ENCODE results near the gene FAM180B.
"Not testable (repeated sequence)": the region's sequence is repeated elsewhere in the genome, so short reads cannot be mapped to it uniquely, and the experiment has no call there.

The FAM180B gene

DNA sequence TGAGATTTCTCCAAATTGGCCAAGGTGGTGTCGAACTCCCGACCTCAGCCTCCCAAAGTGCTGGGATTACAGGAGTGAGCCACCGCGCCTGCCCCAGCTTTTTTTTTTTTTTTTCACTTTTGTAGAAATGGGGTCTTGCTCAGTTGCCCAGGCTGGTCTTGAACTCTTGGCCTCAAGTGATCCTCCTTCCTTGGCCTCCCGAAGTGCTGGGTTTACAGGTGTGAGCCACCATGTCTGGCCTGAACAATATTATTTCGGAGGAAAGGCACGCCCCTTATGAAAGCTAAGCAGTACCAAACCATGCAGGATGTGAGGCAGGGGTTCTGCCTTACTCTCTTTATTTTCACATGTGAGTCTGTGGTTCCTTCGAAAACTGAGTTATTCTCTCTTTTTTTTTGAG, 39.8 kb downstream of the FAM180B start:
- in situ Hi-C loops (cut with MboI; ENCODE audit: low pct_unique_long_range_greater_than_20kb, low sequenced_read_pairs, unreplicated experiment), result no loop called here
- DNase-seq (ENCODE audit: low spot score), result no peak
- TF ChIP-seq, protein P1, sequence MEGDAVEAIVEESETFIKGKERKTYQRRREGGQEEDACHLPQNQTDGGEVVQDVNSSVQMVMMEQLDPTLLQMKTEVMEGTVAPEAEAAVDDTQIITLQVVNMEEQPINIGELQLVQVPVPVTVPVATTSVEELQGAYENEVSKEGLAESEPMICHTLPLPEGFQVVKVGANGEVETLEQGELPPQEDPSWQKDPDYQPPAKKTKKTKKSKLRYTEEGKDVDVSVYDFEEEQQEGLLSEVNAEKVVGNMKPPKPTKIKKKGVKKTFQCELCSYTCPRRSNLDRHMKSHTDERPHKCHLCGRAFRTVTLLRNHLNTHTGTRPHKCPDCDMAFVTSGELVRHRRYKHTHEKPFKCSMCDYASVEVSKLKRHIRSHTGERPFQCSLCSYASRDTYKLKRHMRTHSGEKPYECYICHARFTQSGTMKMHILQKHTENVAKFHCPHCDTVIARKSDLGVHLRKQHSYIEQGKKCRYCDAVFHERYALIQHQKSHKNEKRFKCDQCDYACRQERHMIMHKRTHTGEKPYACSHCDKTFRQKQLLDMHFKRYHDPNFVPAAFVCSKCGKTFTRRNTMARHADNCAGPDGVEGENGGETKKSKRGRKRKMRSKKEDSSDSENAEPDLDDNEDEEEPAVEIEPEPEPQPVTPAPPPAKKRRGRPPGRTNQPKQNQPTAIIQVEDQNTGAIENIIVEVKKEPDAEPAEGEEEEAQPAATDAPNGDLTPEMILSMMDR (IDR thresholded peaks at IDR 0.05; ENCODE audit: extremely low read depth, insufficient read depth, missing control alignments), result no peak

DNA sequence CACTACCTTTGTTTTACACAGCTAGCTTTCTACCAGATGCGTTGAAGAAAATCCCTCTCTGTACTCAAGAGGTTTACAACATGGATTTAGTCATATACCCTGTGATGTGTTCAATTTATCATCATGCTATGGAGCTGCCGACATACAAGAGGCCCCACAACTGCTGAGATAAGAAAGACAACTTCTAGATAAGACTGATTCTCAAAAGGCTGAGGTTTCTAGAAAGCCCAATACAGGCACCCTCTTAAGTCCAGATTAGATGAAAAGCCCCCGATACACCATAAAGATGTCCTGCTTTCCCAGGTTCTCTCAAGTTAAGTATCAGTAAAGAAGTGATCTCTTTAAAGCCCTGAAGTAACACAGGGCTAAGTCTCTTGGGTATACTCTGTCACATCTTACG, 41.5 kb downstream of the FAM180B start:
- TF ChIP-seq, protein P1 (IDR thresholded peaks at IDR 0.05; ENCODE audit: extremely low read depth, insufficient read depth, missing control alignments), result no peak
- in situ Hi-C loops (cut with MboI; ENCODE audit: low pct_unique_long_range_greater_than_20kb, low sequenced_read_pairs, unreplicated experiment), result no loop called here
- DNase-seq (ENCODE audit: low spot score), result no peak

DNA sequence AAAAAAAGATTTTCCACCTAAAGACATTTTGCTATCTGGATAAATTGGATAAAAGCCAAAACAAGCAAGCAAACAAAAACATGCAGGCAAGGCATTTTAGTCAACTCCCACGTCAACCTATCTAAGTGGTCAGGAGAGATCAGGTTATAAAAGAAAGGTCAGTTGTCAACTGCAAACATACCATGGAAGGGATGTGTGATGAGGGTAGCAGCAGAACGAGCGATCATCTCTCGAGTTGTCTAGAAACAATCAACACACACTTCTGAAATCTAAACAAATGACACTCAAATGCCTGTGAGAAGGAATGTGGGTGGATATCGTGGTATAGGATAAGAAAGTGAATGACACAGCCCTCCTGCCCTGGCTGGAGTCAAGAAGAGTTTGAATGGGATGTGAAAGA, 45.0 kb downstream of the FAM180B start:
- in situ Hi-C loops (cut with MboI; ENCODE audit: low pct_unique_long_range_greater_than_20kb, low sequenced_read_pairs, unreplicated experiment), result no loop called here
- TF ChIP-seq, protein P1 (IDR thresholded peaks at IDR 0.05; ENCODE audit: extremely low read depth, insufficient read depth, missing control alignments), result no peak
- DNase-seq (ENCODE audit: low spot score), result no peak

DNA sequence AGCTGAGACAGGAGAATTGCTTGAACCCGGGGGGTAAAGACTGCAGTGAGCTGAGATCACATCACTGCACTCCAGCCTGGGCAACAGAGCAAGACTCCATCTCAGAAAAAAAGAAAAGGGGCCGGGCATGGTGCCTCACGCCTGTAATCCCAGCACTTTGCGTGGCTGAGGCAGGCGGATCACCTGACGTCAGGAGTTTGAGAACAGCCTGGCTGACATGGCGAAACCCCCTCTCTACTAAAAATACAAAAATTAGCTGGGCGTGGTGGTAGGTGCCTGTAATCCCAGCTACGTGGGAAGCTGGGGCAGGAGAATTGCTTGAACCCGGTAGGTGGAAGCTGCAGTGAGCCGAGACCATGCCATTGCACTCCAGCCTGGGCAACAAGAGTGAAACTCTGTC, 49.9 kb downstream of the FAM180B start:
- DNase-seq (ENCODE audit: low spot score); in situ Hi-C loops (cut with MboI; ENCODE audit: low pct_unique_long_range_greater_than_20kb, low sequenced_read_pairs, unreplicated experiment): not testable (repeated sequence)
